HT1080 (cell line): ENCODE measurements around the gene PNMT. TPM values are rescaled to one million over a fixed set of nuclear protein-coding genes. Genes with fewer than 3 reads are reported as not detected.

Experiments
- DNase-seq: peaks from one replicate; pipeline ENCODE4 v3.0.0-alpha.2; 2015; ENCODE audit warnings: low read depth
- total RNA-seq: library from RNA; depleted of rRNA; stranded (reverse); fragments of >200 nt; shearing (Covaris generic); gene quantifications from 2 replicates; pipeline ENCODE4 v1.2.3, GENCODE V29; 2014

Gene PNMT
- total RNA-seq, 1 experiment from 2014 or later: not detected

DNA sequence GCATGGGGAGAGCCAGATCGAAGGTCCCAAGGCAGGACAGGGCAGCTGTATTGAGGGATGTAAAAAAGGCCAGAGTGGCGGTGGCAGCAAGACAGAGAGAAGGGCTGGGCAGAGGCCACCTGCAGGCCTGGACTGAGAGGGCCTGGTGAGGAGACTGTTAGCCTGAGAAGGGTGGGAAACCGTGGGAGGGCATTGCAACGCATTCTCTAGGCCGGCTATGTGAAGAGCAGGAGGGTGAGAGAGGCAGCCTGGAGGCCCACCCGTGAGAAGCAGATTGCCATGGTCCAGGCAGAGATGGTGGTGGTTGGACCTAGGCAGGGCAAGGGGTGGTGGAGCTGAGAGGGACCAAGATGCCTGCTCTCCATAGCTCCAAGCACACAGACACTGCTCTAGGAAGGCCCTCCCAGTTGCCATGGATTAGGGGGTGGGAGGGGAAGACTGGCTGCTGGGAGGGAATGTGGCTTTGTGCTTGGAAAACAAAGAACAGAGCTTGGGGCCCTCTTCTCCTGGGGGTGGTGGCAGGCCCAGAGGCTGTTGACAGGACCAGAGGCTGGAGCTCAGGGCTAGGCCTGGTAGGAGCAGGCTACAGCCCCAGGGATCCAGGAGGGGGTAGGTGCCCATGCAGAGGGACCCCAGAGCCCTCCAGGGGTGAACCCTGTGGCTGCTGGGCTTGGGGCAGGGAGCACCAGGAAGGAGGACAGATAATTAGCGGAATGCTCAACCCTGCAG lies 15.5 kb upstream of the PNMT start:
- DNase-seq: no peak

DNA sequence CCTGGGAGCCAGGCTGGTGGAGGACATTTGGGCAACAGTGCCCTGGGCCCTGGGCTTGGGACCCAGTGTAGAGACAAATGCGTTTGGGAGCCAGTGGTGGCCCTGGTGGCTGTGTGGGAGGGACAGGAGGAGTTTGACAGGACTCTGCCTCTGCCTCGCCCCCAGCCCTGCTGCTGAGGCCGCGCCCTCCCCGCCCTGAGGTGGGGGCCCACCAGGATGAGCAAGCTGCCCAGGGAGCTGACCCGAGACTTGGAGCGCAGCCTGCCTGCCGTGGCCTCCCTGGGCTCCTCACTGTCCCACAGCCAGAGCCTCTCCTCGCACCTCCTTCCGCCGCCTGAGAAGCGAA lies 15.0 kb upstream of the PNMT start:
- DNase-seq: no peak

DNA sequence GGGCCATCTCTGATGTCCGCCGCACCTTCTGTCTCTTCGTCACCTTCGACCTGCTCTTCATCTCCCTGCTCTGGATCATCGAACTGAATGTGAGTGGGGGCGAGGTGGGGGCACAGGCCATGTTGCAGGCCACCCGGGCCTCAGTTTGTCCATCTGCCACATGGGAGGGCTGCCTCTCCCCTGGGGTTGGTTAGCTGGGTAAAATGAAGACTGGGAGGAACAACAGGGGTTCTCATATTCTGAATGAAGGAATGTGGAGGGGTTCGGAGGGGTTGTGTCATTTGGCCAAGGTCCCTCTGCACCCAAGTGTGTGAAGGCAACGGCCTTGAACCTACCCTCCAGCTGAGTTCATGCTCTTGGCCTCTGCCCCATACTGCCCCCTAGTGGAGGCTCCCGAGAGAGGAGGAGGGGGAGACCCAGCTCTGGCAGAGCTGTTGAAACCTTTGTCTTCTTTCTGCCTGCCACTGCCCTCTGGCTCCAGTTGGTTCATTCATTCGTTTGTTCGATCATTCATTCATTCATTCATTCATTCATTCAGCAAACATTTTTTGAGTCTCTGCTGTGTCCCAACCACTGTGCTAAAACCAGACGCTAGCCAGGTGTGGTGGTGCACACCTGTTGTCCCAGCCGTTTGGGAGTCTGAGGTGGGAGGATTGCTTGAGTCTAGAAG lies 14.5 kb upstream of the PNMT start:
- peak; percentile 28 for DNase-seq

DNA sequence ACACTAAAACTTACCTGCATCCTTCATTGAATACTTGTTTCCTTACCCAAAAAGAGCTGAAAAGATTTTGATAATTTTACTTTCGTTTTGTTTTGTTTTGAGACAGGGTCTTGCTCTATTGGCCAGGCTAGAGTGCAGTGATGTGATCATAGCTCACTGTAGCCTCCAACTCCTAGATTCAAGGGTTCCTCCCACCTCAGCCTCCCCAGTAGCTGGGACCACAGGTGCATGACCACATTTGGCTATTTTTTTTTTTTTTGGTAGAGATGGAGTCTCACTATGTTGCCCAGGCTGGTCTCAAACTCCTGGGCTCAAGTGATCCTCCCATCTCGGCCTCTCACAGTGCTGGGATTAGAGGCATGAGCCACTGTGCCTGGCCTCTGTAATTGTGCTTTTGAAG lies 13.1 kb upstream of the PNMT start:
- no peak for DNase-seq

DNA sequence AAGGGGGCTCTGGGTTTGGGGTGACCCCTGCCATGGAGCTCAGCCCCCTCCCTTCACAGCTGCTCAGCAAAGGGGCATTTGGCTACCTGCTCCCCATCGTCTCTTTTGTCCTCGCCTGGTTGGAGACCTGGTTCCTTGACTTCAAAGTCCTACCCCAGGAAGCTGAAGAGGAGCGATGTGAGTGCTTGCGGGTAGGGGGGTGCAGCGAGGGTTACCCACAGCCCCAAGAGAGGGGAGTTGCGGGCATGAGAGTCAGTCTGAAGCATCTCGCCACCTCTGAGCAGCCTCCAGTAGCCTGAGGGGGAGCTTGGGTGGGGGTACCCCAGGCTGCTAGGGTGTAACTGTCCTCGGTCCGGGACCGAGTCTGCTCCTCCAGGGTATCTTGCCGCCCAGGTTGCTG lies 9.9 kb upstream of the PNMT start:
- no peak for DNase-seq

DNA sequence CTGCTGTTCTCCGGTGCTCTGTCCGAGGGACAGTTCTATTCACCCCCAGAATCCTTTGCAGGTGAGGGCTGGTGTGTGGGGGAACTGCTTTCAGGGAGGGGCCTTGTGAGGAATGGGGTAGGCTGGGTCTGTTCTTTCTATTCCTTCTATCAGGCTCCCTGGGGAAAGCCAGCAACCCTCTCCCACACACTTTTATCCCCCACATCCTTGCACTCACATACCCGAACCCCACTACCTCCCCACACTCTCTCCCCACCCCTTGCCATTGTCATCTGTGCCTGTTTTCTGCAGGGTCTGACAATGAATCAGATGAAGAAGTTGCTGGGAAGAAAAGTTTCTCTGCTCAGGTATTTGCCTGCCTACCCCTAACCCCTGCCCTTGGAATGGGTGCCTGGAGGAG lies 9.5 kb upstream of the PNMT start:
- DNase-seq: no peak

DNA sequence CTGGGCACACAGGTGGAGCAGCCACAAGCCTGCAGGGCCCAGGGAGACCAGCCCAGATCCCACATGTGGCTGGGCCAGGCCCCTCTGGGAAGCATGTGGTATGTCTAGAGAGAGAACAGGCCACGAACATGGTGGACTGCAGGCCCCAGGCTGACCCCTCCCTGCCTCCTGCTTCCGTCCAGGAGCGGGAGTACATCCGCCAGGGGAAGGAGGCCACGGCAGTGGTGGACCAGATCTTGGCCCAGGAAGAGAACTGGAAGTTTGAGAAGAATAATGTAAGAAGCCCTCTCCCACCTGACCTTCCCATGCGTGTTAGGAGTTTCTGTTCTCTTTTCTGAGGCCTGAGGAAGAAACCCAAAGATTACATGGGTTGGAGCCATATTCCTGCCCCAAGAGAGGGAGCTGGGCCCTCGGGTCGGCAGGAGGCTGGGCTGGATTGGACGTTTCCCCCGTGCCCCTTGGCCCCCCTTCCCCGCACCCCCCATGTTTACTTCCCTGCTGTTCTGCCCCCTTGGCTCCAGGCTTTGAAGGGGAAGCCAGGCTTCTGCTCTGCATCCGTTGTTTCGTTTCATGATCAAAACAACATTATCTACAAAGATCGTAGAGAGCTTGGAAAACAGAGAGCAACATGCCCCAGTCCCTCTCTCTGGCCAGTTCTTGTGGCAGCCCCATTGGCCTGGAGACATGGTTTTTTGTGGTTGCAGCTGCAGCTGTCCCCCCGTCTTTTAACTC lies 8.8 kb upstream of the PNMT start:
- DNase-seq: no peak

DNA sequence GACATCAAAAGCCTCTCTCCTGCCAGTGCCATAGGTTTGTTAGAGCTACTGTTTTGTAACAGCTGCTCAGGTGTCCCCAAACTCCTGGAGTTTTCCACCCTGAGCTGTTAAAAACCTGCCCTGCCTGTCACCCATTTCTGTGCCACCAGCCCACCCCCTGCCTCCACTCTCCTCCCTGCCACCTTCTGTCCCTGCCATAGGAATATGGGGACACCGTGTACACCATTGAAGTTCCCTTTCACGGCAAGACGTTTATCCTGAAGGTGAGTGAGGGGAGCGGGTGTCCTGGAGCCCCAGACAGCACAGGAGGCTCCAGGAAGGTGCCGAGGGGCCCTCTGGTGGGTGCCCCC lies 8.3 kb upstream of the PNMT start:
- DNase-seq: no peak

DNA sequence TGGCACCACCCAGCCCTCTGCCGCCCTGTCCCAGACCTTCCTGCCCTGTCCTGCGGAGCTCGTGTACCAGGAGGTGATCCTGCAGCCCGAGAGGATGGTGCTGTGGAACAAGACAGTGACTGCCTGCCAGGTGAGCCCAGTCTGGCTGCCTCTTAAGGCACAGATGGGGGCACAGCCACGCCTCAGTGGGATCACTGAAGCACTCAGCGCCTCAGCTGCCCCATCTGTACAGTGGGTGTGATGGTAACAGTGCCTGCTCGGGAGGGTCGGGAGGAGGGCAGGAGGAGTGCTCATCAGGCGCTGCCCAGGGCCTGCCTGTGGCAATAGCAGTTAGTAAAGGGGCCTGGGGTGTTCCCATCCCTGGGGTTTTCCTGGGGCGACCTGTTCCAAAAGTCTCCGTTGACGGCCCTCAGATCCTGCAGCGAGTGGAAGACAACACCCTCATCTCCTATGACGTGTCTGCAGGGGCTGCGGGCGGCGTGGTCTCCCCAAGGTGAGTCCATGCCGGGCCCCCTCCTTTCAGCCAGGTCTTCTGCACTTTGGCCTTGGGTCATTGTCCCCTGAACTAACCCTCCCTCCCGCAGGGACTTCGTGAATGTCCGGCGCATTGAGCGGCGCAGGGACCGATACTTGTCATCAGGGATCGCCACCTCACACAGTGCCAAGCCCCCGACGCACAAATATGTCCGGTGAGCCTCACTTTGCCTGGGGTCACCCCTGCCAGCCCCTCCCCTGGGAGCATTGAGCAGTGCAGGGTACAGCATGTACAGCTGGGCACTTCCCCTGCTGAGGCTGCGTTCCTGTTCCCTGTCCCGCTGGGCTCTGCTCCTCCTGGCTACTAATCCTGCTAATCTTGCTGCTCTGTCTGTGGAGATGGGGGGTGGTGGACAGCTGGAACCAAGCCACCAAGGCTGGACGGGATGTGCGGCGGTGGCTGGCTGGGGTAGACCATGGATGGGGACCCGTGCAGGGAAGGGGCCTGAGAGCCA lies 7.6 kb upstream of the PNMT start:
- DNase-seq: no peak

DNA sequence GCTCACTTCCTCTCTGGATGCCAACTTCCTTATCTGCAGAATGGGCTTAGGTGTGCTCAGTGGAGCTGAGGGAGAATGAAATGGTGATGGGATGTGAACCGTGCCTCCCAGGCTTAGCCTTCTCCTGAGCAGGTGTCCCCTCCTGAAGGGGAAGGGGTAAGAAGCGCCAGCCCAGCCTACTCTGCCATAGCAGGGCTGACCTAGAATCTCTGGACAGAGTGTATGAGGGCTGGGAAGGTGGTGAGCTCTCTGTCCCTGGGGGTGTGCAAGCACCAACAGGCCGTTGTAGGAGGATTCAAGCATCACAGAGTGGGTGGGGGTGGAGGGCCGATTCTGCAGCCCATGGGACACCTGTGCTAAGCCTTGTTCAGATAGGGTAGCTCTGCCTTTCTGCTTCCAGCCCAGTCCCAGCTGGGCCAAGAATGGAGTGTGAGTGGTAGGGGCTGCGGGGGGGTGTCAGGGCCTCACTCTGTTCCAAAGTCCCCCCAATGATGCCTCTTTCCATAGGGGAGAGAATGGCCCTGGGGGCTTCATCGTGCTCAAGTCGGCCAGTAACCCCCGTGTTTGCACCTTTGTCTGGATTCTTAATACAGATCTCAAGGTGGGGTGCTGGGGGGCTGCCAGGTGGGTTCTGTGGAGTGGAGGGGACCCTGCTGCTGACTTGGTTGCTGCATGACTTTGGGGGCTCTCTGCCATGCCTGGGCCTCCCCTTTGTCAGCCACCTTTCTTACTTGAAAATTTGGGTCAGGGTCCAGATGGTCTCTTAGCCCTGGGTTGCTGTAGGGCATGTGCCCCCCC lies 6.3 kb upstream of the PNMT start:
- DNase-seq: no peak

DNA sequence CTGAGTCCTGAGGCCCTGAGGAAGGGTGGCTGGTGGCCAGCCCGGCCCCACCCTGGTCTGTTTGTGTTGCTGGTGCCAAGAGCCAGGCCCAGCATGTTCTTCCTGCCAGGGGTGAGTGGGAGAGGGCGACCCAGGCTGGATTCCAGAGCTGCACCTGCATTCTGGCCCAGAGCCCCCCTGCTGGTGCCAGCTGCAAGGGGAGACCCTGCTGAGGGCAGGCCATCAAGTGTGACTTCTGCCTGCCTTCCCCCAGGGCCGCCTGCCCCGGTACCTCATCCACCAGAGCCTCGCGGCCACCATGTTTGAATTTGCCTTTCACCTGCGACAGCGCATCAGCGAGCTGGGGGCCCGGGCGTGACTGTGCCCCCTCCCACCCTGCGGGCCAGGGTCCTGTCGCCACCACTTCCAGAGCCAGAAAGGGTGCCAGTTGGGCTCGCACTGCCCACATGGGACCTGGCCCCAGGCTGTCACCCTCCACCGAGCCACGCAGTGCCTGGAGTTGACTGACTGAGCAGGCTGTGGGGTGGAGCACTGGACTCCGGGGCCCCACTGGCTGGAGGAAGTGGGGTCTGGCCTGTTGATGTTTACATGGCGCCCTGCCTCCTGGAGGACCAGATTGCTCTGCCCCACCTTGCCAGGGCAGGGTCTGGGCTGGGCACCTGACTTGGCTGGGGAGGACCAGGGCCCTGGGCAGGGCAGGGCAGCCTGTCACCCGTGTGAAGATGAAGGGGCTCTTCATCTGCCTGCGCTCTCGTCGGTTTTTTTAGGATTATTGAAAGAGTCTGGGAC lies 5.5 kb upstream of the PNMT start:
- DNase-seq: no peak

DNA sequence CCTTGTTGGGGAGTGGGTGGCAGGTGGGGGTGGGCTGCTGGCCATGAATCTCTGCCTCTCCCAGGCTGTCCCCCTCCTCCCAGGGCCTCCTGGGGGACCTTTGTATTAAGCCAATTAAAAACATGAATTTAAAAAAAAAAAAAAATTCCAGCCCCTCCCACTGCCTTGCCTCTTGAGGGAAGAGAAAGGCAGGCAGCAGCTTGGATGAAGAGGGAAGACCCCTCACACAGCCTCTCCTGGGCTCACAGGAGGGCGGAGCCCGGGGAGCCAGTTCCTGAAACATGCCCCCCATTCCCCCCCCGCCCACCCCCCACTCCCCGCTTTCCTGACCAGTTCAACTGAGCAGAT lies 4.9 kb upstream of the PNMT start:
- no peak for DNase-seq

DNA sequence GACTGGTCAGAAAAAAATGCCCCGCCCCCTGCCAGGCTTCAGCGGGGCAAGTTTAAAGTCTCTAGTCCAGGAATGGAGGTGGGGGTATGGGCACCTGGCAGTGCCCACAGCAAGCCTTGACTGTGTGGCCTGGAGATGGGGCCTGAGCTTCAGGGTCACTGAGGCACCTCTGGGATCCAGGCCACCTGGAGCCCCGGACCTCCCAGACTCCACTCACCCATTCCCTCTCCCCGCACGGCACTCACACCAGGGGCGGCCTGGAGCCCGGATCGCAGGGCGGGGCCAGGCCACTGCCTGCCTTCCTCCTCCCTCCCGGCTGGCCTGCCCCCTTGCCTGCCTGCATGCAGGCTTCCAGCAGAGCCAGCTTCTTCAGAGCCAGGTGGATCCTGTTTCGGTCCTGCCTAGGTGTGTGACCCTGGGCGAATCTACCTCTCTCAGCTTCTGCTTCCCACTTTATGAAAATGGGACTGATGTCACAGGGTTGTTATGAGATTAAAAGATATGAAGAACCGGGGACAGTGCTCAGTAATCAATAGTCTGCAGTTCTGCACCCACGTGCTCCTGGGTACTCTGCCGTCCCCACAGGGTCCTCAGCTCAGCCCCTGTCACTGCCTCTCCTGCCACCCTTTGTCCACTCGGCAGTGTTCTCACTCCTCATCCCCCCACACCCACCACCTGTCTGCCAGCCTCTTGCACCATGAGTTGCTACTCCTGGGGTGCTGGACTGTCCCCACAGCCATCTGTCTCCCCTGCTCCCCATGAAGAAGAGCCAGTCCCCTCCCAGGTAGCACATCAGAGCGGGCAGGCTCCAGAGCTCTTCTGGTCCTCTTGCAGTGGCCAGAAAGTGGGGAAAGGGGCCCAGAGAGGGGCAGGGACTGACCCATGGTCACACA lies 4.3 kb upstream of the PNMT start:
- DNase-seq: peak; percentile 31

DNA sequence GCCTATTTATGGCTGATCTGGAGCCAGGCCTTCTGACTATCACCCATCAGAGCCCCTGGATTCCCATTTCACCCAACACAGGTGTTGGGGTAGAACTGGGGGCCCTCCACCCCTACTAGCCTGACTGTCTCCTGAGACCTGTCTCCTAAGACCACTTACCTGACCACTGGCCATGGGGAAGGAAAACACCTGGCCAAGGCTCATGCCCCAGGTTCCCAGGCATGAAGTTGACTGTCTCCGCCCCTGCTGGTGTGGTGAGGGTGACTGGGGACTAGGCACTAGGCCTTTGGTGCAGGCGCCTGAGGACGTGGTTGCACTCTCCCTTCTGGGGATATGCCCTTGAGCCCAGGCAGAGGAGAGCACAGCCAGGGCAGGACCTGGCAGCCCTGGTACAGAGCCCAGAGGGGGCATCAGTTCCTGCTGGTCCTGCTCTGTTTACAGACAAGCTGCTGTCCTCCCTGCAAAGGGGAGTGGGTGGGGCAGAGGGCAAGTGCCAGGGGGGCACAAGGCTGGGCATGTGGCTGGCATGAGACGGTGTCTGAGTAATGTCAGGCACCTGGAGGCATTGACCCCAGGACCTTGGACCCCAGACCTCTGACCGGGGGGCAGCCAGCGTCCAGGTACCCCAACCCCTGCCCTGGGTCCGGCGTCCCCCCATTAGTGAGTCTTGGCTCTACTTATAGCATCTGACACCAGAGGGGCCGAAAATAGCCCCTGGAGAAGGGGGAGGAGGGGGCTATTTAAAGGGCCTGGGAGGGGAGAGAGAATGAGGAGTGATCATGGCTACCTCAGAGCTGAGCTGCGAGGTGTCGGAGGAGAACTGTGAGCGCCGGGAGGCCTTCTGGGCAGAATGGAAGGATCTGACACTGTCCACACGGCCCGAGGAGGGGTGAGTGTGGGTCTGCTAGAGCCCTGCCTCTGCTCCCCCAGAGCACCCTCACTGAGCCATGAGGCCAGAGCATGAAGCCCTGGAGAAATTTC lies 3.4 kb upstream of the PNMT start, which contains the start of gene TCAP:
Gene TCAP, plus strand, starts transcription at position 769 of the 981 bp plus-strand sequence. Its CDS starts 11 bp downstream, at position 780.
- DNase-seq: no peak

DNA sequence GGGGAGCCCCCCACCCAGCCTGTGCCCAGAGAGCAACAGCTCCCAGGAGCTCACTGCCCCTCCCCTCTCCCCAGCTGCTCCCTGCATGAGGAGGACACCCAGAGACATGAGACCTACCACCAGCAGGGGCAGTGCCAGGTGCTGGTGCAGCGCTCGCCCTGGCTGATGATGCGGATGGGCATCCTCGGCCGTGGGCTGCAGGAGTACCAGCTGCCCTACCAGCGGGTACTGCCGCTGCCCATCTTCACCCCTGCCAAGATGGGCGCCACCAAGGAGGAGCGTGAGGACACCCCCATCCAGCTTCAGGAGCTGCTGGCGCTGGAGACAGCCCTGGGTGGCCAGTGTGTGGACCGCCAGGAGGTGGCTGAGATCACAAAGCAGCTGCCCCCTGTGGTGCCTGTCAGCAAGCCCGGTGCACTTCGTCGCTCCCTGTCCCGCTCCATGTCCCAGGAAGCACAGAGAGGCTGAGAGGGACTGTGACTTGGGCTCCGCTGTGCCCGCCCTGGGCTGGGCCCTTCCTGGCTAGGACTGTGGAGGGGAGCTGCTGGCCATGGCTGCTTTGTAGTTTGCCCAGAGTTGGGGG lies 2.5 kb upstream of the PNMT start:
- DNase-seq: no peak

DNA sequence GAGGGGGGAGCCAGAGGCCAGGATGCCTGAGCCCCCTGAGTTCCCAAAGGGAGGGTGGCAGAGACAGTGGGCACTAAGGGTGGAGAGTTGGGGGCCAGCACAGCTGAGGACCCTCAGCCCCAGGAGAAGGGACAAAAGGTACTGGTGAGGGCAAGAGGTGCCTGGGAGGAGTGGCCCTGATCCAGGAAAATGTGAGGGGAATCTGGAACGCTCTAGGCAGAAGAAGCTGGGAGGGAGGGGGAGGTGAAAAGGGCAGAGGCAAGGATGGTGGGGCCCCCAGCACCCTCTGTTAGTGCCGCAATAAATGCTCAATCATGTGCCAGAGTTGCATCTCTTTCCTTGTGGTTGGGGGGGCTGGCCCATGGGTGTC lies 2.0 kb upstream of the PNMT start:
- DNase-seq: no peak

DNA sequence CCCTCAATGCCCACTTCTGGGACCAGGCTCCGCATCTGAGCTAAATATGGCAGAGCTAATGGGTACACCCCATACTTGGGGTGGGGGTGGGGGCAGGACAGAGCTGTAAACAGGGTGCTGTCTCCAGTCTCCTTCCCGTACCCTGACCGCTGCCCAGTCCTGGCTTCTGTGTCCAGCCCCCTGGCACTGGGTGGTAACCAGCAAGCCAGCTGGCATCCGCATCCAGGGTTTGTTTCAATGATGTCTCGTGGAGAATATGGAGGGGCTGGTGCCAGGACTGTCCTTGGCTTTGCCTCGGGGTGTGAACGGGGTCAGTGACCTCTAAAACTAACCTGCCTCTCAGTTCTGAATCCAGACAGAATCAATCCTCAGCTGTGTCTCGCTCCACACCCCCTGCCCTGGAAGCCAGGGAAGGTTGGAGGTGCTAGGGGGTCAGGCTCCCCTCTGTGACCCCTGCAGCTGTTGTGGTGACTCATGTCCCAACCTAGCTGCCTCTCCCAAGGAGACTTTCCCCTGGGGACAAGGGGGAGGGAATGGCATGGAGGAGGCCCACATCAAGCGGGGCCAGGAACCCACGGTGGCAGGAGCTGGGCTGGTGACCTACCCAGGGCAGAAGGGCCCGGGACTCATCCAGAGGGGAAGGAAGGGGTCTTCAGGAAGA lies 1.5 kb upstream of the PNMT start:
- no peak for DNase-seq
